Muscle of back (tissue), 13 donors: Measurements from ENCODE around the gene SLC33A1. TPM values are rescaled to one million over a fixed set of nuclear protein-coding genes. Genes with fewer than 3 reads are reported as not detected.
A peak's percentile ranks its signal among the peaks of the same experiment; 100 is the strongest.
"Not testable (repeated sequence)": the region's sequence is repeated elsewhere in the genome, so short reads cannot be mapped to it uniquely, and the experiment has no call there.

ENCODE experiments used
- DNase-seq, 3 donors: peaks; one replicate each; pipeline versions ENCODE4 v3.0.0 to v3.0.0-alpha.2; 2013
- long read RNA-seq, 9 donors: transcript quantifications; one replicate each; lab custom pipeline, GENCODE V29; 2026
- polyA plus RNA-seq, 10 donors: library from polyadenylated mRNA; unstranded; fragments of 120-200 nt; gene quantifications; one replicate each; pipeline ENCODE4 v1.2.1, GENCODE V29; 2013; ENCODE audit not compliant: insufficient read length in 10 of 10

The SLC33A1 gene
- 10 to 100 TPM; 12.1 to 20.9 (median 16.4) TPM for polyA plus RNA-seq
- long read RNA-seq, donor 1 = 0 reads
- long read RNA-seq, donor 2, full-length matches to known transcripts = 1 of 1 reads
- long read RNA-seq, donor 2, partial matches to known transcripts = 0 of 1 reads
- long read RNA-seq, donor 2, other reads (novel, unspliced or antisense) = 0 of 1 reads
- long read RNA-seq, donor 3 = 0 reads
- long read RNA-seq, donor 4, full-length matches to known transcripts = 2 of 2 reads
- long read RNA-seq, donor 4, partial matches to known transcripts = 0 of 2 reads
- long read RNA-seq, donor 4, other reads (novel, unspliced or antisense) = 0 of 2 reads
- long read RNA-seq, donor 5, full-length matches to known transcripts = 2 of 2 reads
- long read RNA-seq, donor 5, partial matches to known transcripts = 0 of 2 reads
- long read RNA-seq, donor 5, other reads (novel, unspliced or antisense) = 0 of 2 reads
- long read RNA-seq, donor 6, full-length matches to known transcripts = 2 of 2 reads
- long read RNA-seq, donor 6, partial matches to known transcripts = 0 of 2 reads
- long read RNA-seq, donor 6, other reads (novel, unspliced or antisense) = 0 of 2 reads
- long read RNA-seq, donor 7 = 0 reads
- long read RNA-seq, donor 8, partial matches to known transcripts = 0 of 1 reads
- long read RNA-seq, donor 8, other reads (novel, unspliced or antisense) = 0 of 1 reads
- long read RNA-seq, donor 9 = 0 reads

DNA sequence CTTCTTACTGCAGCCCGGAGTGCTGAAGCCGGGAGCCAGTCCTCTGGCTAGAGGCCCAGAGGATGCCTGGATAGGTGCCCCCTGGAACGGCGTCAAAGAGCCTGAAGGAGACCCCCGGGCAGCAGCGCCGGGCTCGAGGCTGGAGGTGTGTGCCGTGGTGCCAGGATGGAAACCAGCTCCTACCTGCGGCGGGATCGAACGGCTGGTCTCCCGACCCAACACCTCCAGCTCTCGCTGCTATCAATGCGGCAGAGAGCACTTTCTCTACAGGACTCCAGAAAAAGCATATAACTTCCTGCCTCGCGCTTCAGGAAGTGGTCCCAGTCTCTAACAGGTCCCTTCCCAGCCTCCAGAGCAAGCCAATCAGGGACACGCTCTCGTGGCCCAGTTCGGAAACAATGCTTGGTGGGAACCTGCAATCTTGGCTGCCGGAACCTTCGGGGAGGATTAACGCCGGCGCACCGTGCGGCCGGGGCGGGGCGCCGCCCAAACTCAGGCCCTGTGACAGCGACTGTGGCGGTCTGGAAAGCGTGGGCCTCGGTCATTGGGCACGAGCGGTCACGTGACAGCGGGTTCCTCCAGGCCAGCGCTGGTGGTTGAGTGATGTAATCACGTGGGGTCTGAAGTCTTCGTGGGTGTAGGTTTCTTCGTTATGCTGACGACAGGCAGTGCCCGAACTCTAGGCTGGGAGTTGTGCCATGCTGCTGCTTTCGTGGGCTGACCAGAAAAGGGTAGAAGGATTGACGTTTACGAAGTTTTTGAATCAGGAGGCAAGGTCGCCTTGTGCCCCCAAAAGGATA is at the start of gene SLC33A1:
SLC33A1 (minus strand) TSS at position 287 of the 800 bp plus-strand sequence. CDS start 430 bp downstream, outside the sequence.
- DNase-seq = peak; percentile 99 to 100 (median 99)

DNA sequence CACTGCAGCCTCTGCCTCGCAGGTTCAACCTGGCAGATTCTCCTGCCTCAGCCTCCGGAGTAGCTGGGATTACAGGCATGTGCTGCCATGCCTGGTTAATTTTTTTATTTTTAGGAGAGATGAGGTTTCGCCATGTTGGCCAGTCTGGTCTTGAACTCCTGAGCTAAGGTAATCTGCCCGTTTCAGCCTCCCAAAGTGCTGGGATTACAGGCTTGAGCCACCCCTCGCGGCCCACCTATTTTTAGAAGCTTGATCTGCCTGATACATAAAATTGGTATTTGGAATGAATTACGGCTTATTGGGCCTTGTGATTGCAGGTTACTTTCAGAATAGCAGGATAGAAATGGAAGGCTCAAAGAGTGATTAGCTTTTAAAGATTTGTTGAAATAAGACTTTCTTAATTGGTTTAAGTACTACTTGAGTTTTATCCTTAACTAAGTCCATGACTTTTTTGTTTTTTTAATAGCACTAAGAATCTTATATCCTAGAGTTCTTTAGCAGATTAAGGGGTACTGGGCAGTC is 41.2 kb upstream of the SLC33A1 start:
- no peak for DNase-seq

DNA sequence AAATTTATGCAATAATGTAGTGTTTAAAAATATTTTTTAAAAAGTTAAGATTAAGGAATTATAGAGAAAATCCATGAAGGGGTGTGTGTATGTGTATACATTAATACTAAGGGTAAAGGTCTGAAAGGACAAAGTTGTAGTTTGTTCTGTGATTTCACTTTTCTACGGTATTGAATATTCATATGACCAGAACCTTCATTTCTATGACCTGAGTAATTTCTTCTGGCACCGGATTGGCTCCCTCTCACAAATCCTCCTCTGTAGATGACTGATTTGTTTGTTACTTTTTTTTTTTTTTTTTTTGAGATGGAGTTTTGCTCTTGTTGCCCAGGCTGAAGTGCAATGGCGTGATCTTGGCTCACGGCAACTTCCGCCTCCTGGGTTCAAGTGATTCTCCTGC is 37.1 kb upstream of the SLC33A1 start:
- DNase-seq = no peak

DNA sequence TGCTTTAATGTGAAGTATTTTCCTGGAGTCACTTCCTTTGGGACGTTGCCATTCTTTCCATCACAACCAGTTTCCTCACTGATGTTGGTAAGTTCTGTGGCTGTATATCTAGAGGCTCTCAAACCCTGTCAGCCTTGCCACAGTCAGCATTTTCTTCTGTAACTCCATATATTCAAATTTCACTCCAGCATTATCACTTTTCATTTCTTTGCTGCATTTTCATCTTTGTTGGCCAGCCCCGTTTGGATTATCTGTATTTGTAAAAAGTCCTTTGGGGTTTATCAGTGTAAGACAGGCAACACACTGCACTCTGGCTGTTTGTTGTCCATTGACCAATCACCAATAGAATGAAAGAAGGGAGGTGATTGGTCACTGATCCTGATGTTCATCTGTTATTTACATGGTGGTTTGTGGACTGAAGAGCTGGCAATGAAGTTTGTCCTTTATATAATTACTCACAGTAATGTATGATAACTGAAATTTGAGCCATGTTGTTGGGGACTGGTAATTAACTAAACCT is 36.5 kb upstream of the SLC33A1 start:
- DNase-seq = peak in 1 of 3 donors; percentile 35

DNA sequence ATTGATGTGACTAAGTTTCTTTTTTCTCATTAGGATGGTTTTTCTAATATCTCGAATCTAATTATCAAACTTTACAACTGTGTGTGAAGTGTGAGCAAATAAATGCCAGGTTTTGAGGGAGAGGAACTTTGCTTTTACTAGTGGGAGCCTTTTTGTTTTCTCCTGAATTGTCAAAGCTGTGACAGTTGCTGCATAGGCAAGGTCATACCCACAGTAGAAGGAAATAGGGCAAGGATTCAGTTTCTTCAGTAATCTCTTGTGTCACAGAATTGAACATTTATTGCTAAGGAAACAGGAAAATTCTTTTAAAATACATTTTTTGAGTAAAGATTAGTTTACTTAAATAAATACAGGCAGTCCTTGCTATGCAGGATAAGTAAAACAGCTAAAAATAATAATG is 35.7 kb upstream of the SLC33A1 start:
- no peak for DNase-seq

DNA sequence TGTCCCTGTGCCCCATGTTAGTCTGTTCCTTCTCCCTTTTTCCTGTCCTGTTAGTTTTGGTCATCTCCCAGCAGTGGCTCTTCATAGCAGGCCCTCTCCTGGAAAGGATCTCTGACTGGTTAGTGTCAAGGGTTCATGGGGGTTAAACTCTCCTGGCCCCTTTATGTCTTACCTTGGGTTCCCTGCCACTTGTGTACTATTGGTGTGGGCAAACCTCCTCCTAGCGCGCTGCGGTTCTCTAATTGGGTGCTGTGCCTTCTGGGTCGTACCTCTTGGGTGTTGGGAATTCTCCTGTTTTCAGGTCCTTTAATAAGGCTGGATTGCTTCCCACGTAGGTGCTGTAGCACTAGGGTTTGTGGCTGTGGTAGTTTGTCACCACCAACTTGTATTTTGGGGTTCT is 35.0 kb upstream of the SLC33A1 start:
- no peak for DNase-seq

DNA sequence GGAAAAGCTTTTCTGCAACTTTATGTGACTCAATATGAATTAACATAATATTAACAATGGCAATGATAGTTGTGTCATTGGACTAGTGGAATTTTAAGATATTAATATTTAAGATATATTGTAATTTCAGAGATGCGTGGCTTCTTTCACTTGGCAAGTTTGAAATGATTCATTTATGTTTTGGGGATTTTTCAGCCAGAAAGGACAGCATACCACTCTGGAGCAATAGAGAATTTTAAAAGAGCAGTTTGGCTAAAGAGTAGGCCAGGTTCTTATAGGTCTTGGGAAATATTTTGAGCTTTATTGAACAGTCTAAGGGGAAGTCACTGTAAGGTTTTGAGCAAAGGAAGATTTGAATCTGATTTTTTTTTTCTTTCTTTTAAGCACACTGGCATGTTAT is 32.7 kb upstream of the SLC33A1 start:
- DNase-seq = no peak

DNA sequence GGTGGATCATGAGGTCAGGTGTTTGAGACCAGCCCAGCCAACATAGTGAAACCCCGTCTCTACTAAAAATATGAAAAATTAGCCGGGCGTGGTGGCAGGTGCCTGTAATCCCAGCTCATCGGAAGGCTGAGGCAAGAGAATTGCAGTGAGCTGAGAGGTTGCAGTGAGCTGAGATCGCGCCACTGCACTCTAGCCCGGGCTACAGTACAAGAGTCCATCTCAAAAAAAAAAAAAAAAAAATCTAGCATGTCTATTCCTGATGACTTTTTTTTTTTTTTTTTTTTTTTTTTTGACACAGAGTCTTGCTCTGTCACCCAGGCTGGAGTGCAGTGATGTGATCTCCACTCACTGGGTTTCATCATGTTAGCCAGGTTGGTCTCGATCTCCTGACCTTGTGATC is 32.1 kb upstream of the SLC33A1 start:
- not testable (repeated sequence) for DNase-seq

DNA sequence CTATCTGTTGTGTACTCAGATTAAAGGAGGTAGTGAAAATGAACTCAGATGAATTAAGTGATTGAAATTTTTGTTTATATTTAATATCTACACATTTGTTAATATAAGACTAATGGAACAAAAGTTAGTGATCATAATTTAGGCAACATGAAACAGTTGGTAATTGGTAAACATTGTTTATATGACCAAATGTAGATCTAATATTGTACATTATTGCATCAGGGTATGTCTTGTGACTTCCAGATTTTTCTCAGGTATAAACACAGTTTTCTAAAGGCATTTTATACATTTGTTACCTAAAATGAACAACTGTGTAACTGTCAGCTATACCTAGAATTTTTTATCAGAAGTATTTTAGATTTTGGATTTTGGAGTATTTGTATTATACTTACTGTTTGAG is 31.1 kb upstream of the SLC33A1 start:
- no peak for DNase-seq

DNA sequence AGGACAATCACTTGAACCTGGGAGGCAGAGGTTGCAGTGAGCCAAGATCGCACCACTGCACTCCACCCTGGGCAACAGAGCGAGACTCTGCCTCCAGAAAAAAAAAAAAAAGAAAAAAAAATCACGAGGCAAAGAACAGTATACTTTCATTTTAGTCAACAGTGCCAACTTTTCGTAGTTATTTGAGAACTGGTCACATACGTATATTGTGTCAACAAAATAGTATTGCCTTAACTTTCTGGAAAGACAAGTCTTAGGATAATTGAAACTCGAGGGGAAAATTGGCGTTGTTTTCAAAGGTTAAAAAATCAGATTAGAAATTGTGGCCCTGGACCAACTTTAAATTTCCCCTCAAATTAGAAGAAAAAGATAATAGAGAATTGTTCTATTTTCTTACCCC is 30.1 kb upstream of the SLC33A1 start:
- no peak for DNase-seq

DNA sequence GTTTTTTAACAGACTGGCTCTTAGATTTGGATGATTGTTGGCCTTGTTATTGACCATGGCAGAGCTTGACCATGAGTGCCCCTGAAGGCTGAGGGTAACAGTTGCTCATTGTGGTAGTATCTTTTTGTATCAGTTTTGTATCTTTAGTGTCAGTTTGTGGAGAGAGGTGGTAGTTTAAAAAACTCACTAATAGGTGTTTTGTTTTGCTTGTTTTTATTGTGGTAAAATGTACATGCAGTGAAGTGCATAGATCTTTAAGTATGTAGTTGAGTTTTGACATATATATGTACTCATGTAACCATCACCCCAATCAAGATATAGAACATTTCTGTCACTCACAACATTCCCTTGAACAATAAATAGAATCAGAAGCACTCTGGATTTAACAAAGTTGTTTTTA is 26.1 kb upstream of the SLC33A1 start:
- no peak for DNase-seq

DNA sequence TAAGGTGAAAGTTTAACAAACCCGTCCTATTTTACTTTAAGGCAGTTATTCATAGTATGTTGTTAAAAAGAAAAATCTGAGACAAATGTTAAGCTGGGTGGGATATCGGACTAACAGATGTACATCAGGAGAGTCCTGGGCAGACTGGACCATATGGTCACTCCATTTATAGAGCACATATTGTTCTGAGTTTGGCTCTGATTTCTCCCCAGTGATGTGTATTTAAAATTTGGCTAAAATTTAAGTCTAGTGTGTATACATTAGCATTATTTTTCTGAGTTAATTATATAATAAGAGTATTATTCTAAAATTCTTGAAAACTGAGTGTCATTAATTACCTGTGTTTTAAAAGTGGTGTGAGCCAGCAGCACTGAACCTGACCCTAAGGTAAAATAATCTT is 22.3 kb upstream of the SLC33A1 start:
- DNase-seq = peak in 1 of 3 donors; percentile 24

DNA sequence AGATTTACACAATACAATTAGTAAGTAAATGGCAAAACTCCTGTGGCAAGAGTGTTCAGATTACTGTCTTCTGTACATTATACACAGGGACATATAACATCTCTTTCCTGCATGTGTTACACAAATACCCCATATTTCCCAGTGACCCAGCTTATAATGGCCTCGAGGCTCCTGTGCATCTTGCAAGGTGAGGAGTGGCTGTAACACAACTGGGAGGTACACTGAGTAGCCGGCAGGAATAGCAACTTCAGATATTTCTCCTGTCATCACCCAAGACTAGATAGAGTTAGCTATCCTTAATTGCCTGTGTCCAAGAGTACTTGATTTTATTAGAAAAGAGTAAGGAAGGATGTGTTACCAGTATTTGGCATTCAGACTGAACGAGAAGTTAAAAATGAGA is 21.8 kb upstream of the SLC33A1 start:
- no peak for DNase-seq

DNA sequence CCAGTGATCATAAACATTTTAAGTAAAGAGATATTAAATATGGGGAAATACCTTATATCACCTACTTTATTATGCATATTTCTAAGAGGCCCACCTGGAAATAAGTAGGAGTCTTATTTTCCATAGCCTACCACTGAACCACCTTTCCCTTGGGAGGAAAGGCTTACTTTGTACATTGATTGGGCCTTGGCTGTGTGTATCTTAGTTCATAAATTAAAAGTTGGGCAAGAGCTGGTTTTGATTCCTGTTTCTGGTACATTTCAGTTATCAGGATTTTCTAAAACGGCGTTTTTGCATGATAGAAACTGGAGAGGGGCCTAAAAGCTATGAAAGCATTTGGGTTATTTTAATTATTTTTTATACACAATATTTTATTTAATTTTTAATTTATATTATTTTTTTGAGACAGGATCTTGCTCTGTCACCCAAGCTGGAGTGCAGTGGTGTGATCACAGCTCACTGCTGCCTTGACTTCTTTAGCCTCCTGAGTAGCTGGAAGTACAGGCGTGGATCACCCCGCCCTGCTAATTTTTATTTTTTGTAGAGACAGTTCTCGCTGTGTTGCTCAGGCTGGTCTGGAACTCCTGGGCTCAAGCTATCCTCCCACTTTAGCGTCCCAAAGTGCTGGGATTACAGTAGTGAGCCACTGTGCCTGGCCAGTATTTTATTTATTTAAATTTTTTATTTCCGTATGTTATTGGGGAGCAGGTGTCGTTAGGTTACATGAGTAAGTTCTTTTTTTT is 18.8 kb upstream of the SLC33A1 start:
- no peak for DNase-seq

DNA sequence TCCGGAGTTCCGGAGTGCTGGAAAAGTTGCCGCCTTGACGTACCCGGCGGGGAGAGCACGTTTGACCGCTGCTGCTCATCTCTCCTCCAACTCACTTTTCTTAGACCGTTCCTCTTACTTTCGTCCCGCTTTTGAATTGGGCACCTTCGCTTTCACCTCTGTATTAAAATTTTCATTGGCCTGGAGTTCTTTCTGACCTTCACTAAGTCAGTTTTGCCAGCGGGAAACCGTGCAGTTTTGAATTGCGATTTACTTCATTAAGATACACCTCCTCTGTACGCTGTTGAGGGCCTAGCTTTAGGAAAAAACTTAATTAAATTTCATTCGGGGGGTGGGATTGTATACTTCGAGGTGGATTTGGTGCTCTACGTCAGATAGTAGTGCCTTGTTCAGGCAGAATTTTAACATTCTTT is 17.5 kb upstream of the SLC33A1 start:
- DNase-seq = no peak

DNA sequence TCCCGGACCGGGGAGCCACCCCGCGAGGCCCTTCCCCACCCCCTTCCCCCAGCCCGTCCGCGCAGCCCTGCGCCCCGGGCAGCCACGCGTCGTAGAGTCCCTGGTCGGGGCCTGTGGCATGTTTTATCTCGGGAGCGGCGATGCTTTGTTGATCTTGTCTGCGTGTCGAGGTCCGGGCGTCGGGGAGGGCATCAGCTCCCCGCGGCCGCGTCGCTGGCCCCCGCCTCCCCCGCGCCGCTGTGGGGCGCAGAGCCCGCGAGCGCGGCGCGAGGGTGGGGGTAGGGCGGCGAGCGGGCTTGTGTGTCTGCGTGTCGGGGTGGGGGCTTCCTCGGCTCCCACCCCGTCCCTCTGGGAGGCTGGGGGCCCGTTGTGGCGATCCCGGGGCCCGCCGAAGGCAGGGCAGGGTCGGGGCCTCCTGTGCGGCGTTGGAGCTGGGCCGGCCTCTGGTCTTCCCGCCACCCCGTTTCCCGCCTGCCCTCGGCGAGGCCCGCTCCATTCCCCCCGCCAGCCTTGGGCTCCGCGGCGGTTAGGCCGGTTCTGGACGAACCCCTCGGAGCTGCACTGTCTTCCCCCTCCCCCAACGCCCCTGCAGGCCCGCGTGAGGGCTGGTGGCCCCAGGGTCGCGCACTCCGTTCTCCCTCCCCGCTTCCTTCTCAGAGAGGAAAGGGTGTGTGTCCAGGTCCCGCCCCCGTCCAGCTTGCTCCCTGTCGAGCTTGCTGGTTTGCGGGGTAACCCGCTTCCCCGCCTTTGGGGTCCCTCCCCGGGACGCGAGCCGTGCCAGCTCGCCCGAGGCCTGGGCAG is 16.9 kb upstream of the SLC33A1 start:
- peak in 2 of 3 donors; percentile 61 to 89 for DNase-seq

DNA sequence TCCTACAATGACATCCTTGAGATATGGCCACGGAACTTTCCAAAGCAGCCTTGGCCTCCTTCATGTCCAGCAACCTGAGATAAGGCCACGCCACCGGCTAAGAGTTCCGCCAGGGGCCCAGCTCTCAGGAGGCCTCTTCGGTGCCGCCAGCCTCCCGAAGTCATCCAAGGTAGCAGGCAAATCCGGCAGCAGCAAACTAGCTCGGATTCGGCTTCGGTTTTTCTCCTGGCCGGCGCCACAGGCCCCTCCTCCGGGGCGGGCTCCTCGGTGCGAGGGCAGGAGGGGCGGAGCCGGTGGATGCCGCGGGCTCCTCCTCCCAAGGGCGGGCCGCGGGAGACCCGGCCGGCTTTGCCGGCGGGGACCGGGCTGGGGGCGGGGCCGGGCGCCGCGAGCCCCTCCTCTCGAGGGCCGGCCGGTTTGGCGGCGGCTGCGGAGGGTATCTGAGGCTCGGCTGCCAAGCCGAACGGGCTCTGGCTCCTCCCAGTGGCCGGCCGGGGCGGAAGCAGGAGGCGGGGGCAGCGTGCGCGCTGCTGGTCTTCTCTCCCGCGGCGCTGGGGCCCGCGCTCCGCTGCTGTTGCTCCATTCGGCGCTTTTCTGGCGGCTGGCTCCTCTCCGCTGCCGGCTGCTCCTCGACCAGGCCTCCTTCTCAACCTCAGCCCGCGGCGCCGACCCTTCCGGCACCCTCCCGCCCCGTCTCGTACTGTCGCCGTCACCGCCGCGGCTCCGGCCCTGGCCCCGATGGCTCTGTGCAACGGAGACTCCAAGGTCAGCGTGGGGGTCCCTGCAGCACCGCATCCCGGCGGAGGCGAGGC is 16.1 kb upstream of the SLC33A1 start, which contains the start of gene GMPS:
GMPS (plus strand) TSS at position 518 of the 812 bp plus-strand sequence; CDS start at position 739, 221 bp downstream.
- DNase-seq = peak; percentile 94 to 98 (median 96)

DNA sequence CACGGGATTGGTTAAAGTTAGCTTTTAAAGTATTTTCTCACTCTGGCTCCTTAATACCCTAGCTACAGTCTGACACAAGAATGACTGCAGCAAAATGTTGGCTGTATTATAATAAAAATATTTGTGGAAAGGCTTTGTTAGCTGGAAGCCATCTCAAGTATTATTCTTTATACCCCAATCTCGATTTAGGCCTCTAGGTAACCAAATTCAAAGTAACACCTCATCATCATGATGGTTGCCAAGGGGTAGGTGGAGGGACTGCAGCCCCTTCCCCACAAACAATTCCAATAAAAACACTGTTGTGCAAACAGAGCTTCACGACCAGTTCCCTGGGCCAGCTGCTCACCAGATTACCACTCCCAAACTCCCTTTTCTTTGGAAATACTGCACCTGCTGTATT is 15.5 kb upstream of the SLC33A1 start:
- no peak for DNase-seq
